CD4-positive, alpha-beta T cell treated with Interleukin-17A for 4 hours (primary cell): ENCODE data around the gene GLRX5.

Experiments used
- DNase-seq: peaks from one replicate; pipeline ENCODE4 v3.0.0-alpha.2; 2020; ENCODE audit warnings: mixed read lengths

The GLRX5 gene

DNA sequence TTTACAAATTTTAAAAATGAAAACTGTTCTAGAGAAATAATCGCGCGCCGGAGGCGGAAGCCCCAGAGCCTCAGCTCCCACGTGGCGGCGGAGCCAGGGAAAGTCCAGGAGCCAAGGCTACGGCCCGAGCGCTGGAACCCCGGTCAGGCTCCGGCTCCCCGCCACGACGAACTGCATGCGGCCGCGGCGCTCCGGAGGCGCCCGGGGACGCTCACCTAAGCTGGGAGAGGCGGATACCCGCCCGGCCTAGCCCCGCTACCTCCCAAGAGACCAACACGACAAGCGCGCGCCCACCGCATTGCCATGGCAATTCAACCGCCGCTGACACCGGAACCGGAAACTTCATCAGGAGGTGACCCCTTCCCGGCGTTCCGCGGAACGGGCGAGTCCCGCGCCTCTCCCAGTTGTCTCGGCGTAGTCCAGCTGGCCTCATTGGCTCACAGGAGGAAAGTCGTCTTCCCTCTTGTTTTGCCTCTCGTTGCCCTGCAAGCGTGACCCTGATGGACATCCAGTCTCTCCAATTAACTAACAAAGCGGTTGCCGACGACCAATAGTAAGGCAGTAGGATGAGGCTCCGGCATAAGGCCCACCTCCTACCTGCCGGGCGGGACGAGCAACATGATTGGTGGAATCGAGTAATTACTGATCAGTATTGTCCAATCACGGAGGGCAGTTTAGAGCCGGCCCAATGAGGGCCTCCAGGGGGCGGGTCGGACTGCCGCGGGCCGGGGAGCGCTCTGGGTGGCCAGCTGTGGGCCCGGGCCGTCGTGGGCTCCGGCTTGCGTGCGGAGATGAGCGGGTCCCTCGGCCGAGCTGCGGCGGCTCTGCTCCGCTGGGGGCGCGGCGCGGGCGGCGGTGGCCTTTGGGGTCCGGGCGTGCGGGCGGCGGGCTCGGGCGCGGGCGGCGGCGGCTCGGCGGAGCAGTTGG, at the start of gene GLRX5:
GLRX5 (plus strand) TSS at position 752 of the 927 bp plus-strand sequence; CDS start at position 792, 40 bp downstream.
- peak; percentile 97 for DNase-seq

DNA sequence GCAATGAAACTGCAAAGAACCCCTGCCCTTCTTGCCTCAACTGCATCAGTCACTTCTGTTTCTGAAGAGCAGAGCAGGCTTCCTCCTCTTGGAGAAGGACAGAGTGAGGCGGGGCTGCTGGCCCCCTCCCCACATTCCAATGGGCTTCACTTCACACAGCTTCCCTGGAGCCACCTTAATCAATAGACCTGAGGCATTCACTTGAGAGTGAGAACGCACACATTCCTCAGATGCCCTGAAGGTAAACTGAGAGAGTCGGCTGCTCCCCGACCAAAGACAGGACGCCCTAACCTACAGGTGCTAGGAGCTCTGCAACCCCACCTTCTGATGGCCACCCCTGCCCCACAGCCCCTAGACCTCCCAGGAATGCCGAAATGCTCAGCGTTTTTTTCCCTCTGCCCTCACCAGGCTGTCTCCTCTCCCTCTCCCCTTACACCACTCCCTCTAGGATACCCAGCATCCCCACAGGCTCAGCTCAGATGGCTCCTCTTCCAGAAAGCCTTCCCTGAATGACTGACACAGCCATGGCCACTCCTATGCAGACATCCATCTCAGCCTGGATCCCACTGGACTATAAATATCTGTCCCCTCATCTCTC, 49.5 kb upstream of the GLRX5 start:
- DNase-seq = no peak

DNA sequence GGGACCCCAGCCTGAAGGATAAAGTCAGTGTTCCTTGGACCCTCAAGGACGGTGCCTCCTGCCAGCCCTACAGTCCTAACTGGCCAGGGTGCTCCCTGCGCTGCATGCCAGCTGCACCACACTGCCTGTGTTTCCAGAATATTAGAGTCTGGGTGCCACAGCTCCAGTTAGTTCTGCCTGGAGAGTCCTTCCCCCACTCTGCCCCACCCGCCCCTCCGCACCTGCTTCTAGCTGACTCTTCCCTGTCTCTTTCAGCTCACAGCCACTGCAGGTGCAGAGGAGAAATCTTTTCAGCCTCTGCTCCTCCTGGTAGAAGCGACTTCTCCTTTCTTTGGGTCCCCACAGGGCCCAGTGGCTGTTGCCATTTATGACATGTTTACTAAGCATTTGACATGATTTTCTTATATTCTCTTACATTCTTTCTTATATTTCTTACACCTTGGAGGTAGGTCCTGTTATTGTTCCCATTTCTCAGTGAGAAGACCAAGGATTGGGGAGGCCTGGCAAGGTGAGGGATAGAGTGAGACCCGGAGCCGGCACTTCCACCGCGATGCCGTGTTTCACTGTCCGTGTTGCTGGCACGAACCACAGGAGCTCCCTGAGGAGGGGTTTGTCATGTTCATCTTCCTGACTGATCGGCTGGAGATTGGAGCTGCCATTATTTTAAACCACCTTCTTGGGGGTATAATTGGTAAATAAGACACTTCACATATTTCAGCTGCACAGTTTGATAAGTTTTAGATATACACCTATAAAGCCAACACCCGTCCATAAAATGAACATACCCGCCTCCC, 47.8 kb upstream of the GLRX5 start:
- no peak for DNase-seq

DNA sequence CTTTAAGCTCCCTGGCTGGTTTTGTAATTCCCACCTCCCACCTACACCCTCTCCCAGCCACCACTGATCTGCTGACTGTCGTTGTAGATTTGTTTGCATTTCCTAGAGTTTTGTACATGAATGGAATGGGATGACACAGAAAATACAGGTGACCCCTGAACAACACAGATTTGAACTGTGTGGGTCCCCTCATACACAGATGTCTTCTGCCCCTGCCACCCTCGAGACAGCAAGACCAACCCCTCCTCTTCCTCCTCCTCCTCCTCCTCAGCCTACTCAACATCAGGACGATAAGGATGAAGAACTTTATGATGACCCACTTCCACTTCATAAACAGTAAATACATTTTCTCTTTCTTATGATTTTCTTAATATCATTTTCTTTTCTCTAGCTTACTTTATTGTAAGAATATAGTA, 47.2 kb upstream of the GLRX5 start:
- DNase-seq = no peak

DNA sequence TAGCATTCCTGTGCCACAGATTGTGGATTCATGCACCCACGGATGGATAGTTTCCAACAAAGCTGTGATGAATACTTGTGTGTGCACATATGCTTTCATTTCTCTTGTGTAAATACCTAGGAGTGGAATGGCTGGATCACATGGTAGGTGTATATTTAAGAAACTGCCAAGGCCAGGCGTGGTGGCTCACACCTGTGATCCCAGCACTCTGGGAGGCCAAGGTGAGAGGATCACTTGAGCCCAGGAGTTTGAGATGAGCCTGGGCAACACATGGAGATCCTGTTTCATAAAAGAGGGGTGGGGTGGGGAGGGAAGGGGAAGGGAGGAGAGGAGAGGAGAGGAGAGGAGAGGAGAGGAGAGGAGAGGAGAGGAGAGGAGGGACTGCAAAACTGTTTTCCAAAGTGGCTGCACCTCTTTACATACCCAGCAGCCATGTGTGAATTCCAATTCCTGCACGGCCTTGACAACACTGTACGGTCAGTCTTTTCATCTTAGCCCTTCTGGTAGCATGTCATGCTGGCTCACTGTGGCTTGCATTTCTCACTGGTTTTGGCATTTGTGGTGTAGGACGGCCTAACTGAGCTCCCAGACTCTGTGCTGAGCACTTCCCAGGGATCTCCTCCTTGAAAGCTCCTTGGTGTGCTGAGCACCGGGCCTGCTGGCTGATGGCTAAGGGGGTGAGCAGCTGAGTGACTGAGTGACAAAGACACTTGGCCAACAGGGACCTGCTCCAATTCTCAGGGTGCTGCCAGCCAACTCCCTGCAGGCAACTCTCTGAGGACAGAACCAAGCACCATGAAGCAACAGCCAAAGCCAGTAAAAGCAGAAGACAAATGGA, 46.3 kb upstream of the GLRX5 start:
- DNase-seq = no peak

DNA sequence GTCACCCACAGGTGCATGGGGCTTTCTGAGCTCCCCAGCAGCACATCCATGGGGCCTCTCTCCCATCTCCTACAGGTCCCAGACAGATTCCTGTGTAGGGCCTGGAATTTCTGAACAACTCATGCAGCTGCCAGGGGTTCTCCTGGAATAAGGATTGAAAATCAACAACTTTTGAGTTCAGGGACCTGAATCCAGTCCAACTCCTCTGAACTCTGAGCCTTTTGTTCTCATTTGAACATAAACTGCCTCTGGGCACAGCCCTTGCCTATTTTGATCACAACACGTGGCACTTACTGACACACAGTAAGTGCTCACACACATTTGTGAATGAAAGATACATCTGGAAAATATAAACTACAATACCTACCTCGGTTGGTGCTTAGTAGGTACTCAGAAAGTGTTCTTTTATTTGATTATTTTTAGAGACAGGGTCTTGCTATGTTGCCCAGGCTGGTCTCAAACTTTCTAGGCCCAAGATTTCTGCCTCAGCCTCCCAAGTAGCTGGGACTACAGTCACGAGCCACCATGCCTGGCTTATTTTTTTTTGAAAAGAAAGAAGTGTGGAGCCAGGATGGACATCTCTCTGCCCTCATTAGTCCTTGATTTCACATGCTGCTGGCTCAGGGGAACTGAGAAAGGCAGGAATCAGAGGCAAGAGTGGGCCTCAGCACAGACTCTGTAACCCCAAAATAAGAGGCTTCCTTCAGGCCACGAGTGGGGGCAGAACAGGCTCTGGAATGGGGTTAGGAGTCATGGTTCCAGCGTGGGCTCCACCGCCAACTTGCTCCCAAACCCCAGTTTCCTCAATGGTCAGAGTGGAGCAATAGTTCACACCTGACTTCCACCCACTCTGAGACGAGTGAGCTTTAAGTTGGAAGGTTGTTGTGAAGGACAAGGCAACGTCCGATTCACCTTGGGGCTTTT, 45.4 kb upstream of the GLRX5 start:
- no peak for DNase-seq

DNA sequence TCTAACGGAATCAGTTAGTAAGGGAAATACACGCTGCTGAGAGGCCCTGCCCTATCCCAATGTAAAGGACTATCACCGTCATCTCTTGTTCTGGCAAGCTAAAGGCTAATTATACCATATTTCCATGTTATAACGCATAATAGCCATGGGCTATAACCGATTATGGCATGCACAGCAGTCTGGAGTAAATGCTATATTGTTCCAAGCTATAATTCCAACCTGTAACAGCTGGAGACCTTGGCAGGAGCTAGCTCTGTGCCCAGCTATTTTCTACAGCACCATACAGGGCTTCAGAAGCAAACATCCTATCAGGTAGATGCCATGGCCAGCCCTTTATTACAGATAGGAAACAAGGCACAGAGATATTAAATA, 44.7 kb upstream of the GLRX5 start:
- DNase-seq = no peak

DNA sequence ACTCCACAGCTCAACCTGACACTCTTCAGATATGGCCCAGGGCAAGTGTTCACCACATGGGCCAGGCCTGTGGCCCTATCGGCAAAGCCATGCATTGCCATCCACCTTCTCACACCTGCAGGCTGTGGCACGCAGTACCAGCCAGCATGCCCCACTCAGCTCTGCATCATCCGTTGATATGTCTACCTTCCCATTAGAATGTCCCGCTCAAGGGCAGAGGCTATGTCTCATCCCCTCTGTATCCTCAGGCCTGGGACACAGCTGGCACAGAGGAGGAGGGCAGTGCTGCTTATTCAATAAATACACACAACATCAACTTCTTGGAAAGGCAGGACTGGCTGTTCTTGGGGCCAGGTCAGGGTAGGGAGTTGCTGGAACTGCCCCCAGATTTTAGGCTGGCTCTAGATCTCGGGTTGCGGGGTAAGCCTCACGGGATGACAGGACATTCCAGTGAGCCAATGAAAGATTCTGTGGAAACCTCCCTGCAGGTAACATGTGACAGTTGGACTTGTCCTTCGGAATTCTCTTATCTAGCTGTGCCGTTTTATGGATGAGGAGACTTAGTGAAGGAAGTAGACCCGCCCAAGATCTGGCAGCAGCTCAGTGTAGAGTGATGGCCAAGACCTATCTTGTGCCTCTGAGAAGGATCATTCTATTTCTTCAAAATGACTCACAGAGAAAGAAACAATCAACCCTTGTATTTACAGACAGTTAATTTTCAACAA, 44.0 kb upstream of the GLRX5 start:
- DNase-seq = no peak

DNA sequence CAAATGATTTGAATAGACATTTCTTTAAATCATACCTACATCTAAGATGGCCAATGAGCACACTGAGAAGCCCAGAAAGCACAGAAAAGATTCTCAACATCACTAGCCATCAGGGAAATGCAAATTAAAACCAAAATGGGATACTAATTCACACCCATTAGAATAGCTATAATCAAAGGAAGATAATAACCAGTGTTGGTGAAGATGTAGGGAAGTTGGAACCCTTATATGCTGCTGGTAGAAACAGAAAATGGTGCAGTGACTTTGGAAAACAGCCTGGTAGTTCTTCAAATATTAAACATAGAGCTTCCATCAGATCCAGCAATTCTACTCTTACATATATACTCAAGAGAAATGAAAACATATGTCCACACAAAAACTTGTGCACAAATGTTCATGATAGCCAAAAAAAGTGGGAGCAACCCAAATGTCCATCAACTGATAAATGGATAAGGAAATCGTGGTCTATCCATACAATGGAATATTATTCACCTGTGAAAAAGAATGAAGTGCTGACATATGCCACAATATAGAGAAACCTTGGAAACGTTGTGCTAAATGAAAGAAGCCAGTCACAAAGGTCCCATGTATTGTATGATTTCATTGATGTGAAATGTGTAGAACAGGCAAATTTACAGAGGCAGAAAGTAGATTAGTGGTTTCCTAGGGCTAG, 42.8 kb upstream of the GLRX5 start:
- no peak for DNase-seq

DNA sequence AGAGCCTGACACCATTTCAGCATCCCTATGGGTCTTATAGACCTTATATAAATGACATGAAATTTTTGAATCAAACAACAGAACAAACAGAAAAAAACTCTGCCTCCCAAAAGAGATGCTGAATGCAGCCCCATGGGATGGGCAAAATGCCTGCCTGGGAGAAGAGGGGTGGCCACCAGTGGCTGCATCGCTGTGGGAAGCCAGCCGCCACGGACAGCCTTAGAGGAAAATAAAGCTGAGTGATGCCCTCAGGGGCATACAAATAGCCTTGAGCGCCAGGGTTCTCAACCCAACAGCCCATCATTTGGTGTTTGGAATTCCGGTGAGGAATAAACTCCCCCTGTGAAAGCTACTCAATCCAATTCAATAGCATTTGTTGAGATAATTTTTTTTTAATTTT, 41.3 kb upstream of the GLRX5 start:
- DNase-seq = no peak

DNA sequence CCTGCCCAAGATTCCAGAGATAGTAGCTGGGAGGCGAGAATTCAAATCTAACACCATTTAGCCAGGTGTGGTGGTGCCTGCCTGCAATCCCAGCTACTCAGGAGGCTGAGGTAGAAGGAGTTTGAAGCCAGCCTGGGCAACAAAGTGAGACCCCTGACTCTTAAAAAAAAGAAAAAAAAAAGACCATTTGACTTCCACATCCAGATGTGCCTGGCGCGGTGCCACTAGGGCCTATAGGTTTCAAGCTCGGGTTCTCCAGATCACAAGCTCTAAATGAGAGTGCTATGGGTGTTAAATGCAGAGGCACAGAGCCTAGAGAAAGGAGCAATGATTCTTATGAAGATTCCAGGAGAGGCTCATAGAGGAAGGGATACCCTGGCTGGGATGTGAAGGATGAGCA, 40.9 kb upstream of the GLRX5 start:
- no peak for DNase-seq

DNA sequence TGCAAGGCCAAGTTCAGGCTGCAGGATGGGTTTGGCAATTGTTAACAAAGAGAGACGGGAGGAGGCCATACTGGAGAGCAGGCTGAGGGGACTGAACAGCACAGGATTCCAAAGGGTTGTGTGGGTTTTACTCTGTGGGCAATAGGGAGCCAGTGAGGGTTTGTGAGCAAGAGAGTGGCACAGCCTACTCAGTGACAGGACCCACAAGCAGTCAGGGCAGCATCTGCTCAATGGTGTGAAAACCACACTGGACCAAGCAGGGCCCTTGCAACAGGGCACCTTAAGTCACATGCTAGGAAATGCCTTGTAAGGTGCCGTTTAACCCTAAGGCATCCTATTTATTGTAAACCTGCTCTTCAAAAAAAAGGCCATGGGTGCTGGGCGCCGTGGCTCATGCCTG, 40.4 kb upstream of the GLRX5 start:
- no peak for DNase-seq

DNA sequence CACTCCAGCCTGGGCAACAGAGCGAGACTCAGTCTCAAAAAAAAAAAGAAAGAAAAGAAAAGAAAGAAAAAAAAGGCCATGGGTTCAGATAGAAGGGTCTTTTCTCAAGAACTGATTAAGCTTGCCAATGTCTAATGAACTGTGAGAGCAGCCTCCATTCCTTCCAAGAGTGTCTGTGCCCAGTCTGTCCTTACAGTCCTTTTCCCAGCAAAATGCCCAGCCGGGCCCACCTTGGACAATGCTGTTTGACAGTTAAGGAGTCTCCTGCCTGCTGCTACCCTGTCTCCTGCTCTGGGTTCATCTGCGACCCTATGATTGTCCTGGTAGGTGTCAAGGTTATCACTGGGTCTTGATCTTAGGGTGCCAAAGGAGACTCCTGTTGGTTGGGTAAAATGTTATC, 39.8 kb upstream of the GLRX5 start:
- no peak for DNase-seq

DNA sequence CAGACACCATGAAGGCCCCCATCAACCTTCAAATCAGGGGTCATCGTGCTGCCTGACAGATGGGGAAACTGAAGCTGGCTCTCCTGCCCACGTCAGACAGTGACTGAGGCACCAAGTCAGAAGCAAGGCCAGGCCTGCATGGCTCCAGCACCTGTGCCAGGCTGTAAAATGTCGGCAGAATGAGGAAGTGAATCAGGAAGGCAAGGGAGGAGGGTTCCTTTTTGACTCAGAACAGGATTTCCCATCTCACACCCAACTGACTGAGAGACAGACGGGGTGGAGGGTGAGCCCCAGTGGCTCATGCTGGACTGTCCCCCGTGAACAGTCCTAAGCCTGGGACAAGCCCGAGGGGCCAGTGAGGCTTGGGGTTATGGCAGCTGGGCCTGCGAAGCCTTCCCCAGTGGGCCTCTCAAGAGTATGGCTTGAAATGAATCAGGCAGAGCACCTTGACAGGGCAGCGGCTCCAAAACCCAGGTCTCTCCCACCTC, 39.3 kb upstream of the GLRX5 start:
- peak; percentile 46 for DNase-seq

DNA sequence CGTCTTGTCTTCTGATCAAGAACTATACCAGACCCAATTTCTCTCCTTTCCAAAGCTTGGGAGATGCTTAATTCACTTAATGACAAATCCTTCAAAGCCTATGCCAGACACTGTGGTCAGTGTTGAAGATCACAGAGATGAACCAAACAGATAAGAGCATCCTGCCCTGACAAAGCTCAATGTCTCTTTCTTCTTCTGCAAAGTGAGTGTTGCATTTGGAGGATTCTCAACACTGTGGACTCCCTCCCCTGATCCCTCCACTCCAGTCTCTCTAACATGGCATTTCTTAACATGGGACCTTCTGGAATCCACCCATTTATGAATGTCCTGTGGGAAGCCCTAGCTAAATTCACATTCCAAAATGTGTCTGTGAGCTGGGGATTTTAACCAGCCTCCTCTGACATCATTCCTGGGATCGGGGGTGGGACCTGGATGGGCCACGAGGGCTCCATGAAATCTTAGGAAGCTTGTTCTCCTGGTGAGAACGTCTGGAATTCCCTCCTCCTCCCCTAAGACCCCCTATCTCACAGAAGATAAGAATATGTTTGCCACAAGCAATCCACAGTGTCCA, 38.7 kb upstream of the GLRX5 start:
- peak; percentile 19 for DNase-seq

DNA sequence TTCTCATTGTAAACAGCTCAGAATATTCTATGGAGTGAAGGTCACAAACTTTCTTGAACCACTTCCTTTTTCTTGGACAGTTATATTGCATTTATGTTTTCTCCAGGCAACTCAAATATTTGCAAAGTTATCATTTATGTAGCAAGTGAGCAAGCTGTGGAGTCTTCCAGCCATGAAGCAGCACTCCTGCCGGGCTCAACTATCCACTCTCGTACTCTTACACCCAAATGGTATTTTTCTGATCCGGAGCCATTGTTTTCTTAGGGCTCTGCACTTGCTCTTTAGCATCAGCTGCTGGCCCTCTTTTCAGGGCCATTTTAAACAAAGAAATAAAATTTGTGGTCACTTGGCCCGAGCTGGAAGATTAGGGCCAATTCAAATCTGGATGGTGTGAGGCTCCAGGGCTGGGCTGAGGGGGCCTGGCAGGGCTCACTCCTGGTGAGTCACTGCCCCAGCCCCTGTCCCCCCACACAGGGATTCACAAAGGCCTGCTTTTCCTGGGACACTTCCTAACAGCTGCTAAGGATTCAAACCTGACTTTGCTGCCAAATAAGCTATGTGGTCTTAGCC, 38.1 kb upstream of the GLRX5 start:
- DNase-seq = no peak

DNA sequence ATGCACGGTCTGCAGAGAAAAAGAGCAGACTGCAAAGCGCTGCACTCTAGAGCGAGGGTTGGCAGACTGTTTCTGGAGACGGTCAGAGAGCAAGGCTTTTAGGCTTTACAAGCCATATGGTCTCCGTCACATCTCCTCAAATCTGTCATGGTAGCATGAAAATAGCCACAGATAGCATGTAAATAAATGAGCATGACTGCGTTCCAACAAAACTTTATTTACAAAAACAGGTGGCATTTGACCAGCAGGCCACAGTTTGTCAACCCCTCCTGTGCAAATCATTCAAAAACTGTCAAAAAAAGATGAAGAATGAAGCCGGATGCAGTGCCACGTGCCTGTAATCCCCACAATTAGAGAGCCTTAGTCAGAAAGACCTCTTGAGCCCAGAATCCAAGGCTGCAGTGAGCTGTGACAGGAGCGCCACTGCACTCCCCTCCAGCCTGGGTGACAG, 37.3 kb upstream of the GLRX5 start:
- DNase-seq = no peak

DNA sequence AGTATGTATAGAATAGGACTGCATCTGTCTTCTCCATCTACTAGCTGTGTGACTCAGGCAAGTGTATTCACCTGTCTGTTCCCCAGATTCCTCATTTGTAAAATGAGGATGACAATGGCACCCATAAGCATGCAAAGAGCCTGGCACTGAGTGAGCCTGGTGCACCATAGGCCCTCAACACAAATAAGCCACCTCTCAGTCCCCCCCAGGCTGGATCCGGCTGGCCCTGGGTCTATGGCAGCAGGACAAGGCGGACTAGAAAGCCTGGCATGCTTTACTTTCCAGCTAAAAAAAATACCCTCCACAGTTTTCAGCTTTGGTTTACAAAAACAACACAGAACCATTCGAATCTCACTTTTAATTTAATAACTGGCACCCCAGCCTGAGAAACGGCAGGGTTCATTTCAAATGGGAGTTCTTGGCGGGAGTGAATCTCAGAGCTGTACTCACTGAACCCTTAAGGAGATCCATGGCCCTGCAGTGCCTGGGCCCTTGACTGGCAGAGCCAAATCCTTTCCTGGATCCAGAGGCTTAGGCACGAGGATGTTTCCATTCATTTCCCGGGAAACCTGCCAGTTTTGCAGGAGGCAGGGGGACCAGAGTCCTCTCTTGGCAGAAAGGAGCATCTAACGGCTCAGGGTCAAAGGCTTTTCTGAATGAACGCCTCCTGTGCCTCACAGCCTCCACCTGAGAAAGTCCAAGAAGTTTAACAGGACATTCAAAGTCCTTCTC, 36.1 kb upstream of the GLRX5 start:
- no peak for DNase-seq

DNA sequence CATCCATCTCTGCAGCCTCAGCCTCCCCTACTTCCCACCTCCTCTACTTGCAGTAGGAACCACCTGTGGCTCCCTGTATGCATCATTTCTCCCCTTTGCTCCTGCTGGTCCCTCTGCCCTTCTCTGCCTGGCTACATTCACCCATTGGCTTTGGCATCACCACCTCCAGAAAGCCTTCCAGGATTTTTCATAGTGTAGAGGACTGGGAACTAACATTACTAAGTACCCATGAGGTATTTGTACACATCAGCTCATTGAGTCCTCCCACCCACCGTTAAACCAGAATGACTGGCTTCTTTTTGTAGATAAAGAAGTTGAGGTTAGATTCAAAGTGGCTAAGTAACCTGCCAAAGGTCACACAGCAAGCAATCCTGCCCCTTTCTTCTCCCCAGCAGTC, 35.5 kb upstream of the GLRX5 start:
- DNase-seq = no peak
